Left renal pelvis (tissue), 4 donors: ENCODE data around the gene YPEL4. TPM values are rescaled to one million over a fixed set of nuclear protein-coding genes. Genes with fewer than 3 reads are reported as not detected.

Experiments used
- DNase-seq, 4 donors: peaks; one replicate each; pipeline ENCODE4 v3.0.0-alpha.2; 2013; ENCODE audit warnings: low read depth in 4 of 4, low spot score in 3 of 4
- polyA plus RNA-seq, 4 donors: library from polyadenylated mRNA; unstranded; fragments of 120-200 nt; gene quantifications; one replicate each; pipeline ENCODE4 v1.2.1, GENCODE V29; 2013; ENCODE audit not compliant: insufficient read length in 4 of 4

The YPEL4 gene
- polyA plus RNA-seq, 4 donors, result 1.5 to 4.4 (median 3.3) TPM

- DNase-seq, result no peak
Measured at GRCh38 chr11:57634311-57634710, 15.4 kb downstream of the YPEL4 start.

- no peak for DNase-seq
Measured at GRCh38 chr11:57633394-57634070, 16.2 kb downstream of the YPEL4 start.

- DNase-seq, result no peak
Measured at GRCh38 chr11:57632116-57632515, 17.6 kb downstream of the YPEL4 start.

- no peak for DNase-seq
Measured at GRCh38 chr11:57630171-57630570, 19.5 kb downstream of the YPEL4 start.

- DNase-seq, result no peak
Measured at GRCh38 chr11:57626895-57627294, 22.8 kb downstream of the YPEL4 start.

GRCh38 chr11:57624864-57625263 is 24.8 kb downstream of the YPEL4 start:
- DNase-seq, result no peak

- DNase-seq, result no peak
Measured at GRCh38 chr11:57622263-57622662, 27.4 kb downstream of the YPEL4 start.

GRCh38 chr11:57620467-57620866 is 29.2 kb downstream of the YPEL4 start:
- DNase-seq, result no peak

- DNase-seq, result no peak
Measured at GRCh38 chr11:57619331-57619730, 30.4 kb downstream of the YPEL4 start.

- no peak for DNase-seq
Measured at GRCh38 chr11:57618438-57618837, 31.3 kb downstream of the YPEL4 start.

- DNase-seq, result no peak
Measured at GRCh38 chr11:57616595-57616994, 33.1 kb downstream of the YPEL4 start.

GRCh38 chr11:57615308-57615707 is 34.4 kb downstream of the YPEL4 start:
- no peak for DNase-seq

GRCh38 chr11:57614234-57614772 is 35.4 kb downstream of the YPEL4 start:
- DNase-seq, result no peak

- DNase-seq, result no peak
Measured at GRCh38 chr11:57610170-57610569, 39.5 kb downstream of the YPEL4 start.

- DNase-seq, result no peak
Measured at GRCh38 chr11:57605028-57605420, 44.7 kb downstream of the YPEL4 start.

- DNase-seq, result no peak
Measured at GRCh38 chr11:57604296-57605027, 45.2 kb downstream of the YPEL4 start.

GRCh38 chr11:57601297-57601696 is 48.4 kb downstream of the YPEL4 start:
- no peak for DNase-seq

- no peak for DNase-seq
Measured at GRCh38 chr11:57599381-57599780, 50.3 kb downstream of the YPEL4 start.

GRCh38 chr11:57598831-57599155 is 50.9 kb downstream of the YPEL4 start:
- DNase-seq, result peak in 1 of 4 donors; percentile 19

GRCh38 chr11:57597916-57598830 is 51.5 kb downstream of the YPEL4 start:
- DNase-seq, result peak; percentile 54 to 71 (median 67)

- DNase-seq, result peak in 2 of 4 donors; percentile 29 to 31
Measured at GRCh38 chr11:57597461-57597915, 52.2 kb downstream of the YPEL4 start, which contains the start of gene SERPING1. SERPING1 (plus strand) TSS chr11:57597685; CDS start chr11:57598271, 586 bp downstream.
